DMS53 treated with DMSO at 0.1 percent for 48 hours (cell line): ENCODE data around the gene CCDC85C.
"Not testable (repeated sequence)": the region's sequence is repeated elsewhere in the genome, so short reads cannot be mapped to it uniquely, and the experiment has no call there.

Experiments
- DNase-seq: peaks from one replicate; lab custom pipeline; 2025; ENCODE audit not compliant: unreplicated experiment; lab: John Stamatoyannopoulos, UW

Gene CCDC85C

DNA sequence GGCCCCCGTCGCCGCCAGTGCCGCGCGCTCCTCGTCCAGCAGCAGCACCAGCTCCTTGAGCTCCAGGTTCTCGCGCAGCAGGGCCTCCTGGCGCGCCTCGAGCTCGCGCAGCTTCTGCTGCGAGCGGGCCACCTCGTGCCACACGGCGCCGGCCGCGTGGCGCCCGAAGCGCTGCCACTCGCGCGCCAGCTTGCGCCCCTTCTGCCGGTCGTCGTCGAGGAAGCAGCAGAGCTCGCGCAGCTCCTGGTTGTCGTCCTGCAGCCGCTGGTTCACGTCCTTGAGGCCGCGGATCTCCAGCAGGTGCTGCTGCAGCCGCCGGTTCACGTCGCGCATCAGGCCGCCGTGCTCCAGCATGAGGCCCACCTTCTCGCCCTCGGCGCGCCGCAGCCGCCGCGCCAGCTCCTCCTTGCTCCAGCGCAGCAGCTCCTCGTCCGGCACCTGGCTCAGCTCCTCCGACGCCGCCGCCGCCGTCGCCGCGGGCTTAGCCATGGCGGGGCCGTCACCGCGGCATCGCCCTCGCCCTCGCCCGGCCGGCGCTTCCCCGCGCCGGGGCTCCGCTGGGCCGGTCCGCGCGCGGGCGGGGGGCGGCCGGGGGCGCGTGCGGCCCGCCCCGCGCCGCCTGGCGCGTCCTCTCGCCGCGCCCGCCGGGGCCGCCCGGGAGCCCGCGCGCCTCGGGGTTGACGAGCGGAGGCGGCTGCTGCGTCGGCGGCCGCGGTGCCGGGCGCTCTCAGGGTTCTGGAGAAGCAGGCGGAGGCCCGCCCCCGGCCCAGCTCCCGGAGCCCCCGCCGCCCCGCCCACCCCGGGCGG, at the start of gene CCDC85C:
Gene CCDC85C, minus strand, starts transcription at position 737 of the 807 bp plus-strand sequence. Its CDS starts 248 bp downstream, at position 489.
- no peak for DNase-seq

DNA sequence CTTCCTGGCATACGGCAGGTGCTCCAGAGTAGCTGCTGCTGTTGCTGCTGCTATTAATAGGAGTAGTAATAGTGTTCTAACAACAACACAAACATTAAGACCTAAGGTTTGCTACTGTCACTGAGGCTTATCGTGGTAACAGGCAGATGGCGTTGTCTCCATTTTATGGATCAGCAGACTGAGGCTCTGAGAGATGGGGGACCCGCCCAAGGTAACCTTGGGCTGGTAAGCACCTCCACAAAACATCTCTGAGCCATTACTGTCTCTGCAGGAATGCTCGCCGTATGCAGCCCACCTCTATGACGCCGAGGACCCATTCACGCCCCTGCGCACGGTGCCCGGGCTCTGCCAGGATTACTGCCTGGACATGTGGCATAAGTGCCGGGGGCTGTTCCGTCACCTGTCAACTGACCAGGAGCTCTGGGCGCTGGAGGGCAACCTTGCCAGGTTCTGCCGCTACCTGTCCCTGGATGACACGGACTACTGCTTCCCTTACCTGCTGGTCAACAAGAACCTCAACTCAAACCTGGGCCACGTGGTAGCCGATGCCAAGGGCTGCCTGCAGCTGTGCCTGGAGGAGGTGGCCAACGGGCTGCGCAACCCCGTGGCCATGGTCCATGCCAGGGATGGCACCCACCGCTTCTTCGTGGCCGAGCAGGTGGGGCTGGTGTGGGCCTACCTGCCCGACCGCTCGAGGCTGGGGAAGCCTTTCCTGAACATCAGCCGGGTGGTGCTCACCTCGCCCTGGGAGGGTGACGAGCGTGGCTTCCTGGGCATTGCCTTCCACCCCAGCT, 48.1 kb upstream of the CCDC85C start:
- no peak for DNase-seq

DNA sequence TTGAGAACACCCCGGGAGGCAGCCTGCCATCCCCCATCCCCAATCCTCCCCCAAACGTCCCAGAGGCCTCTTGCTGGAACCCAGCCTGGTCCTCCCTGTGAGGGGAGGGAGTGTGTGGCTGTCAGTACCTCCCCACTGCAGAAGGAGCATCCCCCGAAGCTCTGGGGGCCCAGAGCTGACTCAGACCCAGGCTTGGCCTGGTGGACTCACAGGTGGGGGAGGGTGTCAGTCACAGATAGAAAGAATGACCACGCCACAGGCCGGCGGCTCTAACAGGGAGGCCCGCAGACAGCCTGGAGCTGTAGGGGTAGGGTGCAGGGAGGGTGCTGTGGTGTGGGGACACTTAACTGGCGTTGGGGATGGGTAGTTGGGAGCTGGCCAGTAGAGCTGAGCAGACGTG, 46.2 kb upstream of the CCDC85C start:
- DNase-seq, result no peak

GRCh38 chr14:99649643-99650042, 45.6 kb upstream of the CCDC85C start:
- DNase-seq, result no peak

DNA sequence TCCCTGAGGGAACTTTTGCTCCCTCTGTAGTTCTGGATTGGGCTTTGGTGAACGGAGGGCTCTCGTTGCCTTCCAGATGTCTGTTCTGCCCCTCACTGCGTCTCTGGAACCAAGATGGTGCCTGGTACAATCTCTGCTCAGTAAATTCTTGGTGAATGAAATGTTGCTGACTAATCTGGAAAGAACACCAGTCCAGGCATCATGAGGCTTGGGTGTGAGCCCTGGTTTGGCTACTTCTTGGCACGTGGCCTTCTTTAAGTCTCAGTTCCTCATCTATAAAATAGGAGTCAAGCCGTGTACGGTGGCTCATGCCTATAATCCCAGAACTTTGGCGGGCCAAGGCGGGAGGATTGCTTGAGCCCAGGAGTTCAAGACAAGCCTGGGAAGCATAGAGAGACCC, 45.2 kb upstream of the CCDC85C start:
- DNase-seq, result no peak

DNA sequence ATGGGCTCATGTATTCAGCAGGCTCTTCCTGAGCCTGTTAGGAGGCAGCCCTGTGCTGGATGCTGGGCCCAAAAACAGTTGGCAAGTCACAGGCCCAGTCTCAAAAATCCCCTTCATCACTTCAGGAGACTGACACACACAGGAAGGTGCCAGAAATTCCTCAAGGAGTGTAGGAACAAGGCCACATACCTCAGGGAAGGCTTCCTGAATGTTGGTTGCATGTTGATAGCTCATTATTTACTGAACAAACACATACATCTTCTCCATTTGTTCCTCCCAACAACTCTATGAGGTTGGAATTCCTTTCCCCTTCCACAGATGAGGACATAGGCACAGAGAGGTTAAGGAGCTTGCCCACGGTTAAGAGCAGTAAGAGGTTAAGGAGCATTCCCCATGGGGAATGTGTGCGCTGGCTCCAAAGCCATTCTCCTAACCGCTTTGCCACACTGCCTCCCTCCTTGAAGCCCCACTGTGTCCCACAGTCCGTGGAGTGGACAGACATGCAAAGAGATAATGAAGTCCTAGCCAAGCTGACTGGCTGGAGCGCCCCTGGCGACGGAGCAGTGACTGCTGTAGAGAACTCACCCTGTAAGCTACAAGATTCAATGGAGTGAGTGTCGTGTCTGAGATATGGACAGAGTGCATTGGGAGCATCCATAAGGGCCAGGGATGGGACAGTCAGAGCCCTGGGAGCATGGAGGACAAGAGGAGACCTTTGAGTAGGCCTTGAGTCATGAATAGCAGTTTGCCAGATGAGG, 44.2 kb upstream of the CCDC85C start:
- no peak for DNase-seq

GRCh38 chr14:99647411-99647810, 43.4 kb upstream of the CCDC85C start:
- DNase-seq, result no peak

DNA sequence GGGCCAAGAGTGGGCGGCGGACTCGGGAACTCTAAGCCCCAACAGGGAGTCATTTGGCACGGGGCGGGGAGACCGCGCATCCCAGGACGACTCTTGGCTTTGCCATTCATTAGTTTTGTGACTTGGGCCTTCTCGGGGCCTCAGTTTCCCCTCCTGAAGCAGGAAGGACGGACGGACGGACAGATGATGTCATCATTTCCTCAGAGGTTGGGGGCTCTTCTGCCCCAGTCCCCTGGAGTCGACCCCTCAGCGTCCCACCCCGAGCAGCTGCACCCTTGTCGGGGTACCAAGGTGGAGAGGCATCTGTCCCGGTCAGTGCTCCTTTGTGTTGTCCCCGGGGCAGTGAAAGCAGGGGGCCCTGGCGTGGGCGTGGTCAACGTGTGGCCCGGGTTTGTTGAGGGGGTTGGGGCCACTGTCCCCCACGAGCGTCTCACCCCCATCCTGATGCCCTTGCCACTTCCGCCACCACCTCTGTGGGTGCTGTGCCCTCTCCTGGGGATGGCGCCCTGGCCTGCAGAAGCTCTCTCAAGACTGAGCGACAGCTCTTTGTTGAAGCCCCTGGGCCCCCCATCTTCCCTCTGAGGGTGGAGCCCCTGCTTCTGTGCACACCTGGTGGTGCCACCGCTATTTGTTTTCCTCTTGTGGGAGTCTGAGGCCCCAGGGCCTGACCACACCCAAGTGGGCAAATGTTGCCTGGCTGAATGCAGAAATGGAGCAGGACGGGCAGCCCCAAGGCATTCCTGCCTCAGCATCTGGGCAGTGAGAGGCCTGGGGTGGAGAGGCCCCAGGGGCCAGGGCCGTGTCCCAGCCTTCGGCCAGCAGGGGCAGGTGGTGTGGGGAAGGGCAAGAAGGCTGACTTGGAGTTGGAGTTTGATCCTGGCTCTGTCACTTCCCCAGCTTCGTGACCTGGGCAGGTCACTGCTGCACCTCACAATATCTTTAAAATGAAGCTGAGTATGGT, 41.8 kb upstream of the CCDC85C start:
- no peak for DNase-seq

DNA sequence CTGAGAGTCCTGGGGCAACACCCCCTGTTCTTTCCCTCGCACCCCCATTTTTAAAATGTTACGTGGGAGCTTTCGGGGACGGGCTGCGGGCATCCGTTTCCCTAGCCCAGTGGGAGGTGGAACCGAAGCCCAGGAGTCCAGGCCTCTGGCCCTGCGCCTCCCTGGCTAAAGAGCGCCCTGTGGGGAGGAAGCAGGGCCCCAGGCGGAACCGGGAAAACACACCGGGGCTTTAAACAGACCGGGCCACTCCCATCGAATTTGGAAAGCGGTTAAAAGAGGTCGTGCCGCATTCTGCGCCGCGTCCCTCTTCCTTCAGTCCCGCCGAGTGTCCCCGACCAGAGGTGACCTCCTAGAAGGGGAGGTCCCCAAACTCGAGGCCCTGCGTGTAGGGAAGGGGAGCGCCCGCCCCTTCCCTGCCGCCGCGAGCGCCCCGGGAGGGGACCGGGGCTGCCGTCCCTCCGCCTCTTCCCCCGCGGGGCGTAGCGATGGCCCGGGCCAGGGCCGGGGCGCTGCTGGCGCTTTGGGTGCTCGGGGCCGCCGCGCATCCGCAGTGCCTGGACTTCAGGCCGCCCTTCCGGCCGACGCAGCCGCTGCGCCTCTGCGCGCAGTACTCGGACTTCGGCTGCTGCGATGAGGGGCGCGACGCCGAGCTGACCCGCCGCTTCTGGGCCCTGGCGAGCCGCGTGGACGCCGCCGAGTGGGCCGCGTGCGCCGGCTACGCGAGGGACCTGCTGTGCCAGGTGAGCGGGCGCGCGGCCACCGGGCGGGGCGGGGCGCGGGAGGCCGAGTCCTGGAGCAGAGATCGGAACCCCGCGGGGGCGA, 40.9 kb upstream of the CCDC85C start, which contains the start of gene HHIPL1:
Gene HHIPL1, plus strand, starts transcription at position 407 of the 822 bp plus-strand sequence. Its CDS starts 79 bp downstream, at position 486.
- DNase-seq, result peak; percentile 4

- no peak for DNase-seq
Measured at GRCh38 chr14:99644035-99644587, 40.1 kb upstream of the CCDC85C start.

DNA sequence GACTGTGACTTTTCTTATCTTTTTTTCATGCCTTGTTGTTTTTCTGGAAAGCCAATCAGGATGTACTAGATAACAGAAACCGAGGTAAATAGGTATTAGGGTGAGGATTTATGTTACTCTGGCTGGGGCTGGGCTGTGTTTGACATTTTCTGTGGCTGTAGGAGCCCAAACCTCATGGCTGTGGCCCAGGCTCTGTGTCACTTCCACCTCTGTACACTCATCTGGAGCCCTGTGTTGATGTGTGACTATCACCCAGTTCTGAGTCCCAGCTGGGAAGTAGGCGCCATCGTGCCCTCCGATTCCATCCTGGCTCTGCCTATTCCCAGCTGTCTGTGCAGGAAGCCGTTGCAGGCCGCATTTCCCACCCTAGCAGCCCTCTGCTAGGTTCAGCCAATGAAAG, 39.3 kb upstream of the CCDC85C start:
- DNase-seq, result no peak

GRCh38 chr14:99642771-99643170, 38.8 kb upstream of the CCDC85C start:
- not testable (repeated sequence) for DNase-seq

- DNase-seq, result no peak
Measured at GRCh38 chr14:99637624-99638023, 33.6 kb upstream of the CCDC85C start.

DNA sequence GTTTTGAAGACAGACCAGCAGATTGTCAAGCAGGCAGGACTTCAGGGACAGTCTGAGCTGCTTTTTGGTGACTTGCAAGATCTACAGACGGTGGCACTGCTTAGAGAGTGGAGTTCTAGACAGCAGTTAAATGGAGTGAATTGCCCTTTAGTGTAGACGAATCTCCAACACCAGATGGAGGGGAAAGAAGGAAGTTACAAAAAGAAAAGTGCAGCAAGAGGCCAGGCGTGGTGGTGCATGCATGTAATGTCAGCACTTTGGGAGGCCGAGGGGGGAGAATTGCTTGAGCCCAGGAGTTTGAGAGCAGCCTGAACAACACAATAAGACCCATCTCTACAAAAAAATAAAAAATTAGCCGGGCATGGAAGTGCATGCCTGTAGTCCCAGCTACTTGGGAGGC, 32.5 kb upstream of the CCDC85C start:
- DNase-seq, result no peak

DNA sequence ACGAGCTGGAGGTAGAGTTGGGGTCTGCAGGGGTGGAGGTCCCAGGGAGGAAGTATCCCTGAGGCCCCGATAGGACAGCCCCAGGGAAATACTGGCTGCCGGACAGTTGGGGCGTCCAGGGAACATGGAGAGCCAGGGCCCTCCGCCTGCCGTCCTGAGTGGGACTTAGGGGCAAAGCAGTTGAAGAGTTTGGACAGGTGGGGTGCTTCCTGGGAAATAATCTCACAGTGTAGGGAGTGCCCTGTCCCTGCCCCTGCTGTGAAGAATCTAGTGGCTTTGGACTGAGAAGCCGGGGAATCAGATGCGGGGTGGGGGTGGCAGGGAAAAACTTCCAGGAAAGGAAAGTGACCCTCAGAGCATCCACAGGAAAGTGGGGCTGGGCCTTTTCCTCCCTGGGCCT, 31.1 kb upstream of the CCDC85C start:
- DNase-seq, result no peak

DNA sequence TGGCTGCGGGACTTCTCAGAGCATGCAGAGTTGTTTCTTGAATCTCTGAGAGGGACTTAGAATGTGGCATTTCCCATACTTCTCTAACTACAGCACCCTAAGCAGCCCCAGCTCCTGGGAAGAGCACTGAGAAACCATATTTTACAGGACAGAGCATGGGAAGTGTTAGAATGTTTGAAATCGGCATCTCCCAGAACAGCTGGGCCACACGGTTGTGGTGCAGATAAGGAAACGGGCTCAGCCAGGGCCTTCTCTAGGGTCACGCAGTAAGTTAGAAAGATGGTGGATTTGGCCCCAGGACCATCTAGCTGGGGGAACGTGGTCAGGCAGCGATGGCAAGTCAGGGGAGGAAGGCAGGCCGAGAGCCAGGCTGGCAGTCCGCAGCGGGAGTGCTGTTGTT, 30.4 kb upstream of the CCDC85C start:
- DNase-seq, result no peak

DNA sequence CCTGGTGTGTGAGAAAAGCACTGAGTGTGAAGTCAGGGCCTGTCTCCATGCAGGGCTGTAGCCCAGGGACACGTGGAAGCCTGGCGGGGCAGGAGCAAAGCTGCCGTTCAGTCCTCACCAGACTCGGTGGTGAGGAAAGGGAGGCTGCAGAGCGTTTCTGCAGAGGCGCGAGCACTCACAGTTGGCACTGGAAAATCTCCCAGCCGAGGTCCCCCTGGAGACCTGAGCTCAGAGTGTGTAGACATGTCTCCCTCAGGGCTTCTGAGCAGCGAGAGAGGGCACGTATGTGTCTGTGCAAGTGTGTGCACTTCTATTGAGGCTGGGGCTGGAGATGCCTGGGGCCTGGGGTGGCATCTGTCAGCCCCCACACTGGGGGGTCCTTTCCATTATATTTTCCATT, 29.9 kb upstream of the CCDC85C start:
- no peak for DNase-seq

- no peak for DNase-seq
Measured at GRCh38 chr14:99633141-99633540, 29.1 kb upstream of the CCDC85C start.

DNA sequence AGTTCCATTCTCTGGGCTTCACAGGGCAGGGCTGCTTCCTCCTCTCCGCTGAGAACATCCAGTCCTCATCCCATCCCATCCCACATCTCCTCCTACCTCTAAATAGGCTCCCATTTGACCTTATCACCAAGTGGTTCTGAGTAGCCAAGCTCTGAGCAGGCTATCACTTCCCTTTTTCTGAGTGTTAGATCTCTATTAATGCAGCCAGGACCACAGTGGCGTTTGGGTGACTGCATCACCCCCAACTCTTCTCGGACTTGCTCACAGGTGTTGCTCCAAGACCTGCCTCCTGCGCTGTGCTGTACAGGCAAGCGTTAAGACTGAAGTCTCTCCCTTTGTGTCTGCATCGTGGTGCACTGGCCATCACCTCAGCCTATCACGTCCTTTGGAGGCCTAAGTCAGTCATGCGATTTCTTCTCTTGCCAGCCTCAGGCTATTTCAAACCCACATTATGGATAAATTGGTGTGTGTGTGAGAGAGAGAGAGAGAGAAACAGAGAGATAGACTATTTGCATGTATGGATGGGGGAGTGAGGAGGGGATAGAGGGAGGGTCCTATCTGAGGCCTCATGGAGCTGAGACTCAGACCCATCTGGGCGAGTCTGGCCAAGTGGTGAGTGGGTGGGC, 28.5 kb upstream of the CCDC85C start:
- no peak for DNase-seq
